IPS DF 6.9 (cell line): ENCODE results near the gene RASA2.

Experiments
- DNase-seq: peaks from one replicate; pipeline ENCODE4 v3.0.0-alpha.2; 2013; ENCODE audit warnings: low read depth, low spot score
- H3K27ac ChIP-seq: one replicate; pipeline ENCODE4 v1.5.1; 2013; ENCODE audit warnings: low read length, control low read depth
- H3K27me3 ChIP-seq: 2 replicates; pipeline ENCODE4 v1.6.1; 2013; ENCODE audit warnings: mild to moderate bottlenecking, low read length; ENCODE audit not compliant: control insufficient read depth, insufficient read depth
- H3K36me3 ChIP-seq: 2 replicates; pipeline ENCODE4 v1.6.1; 2013; ENCODE audit warnings: low read length; ENCODE audit not compliant: control insufficient read depth, insufficient read depth
- H3K4me1 ChIP-seq: 2 replicates; pipeline ENCODE4 v1.6.1; 2013; ENCODE audit warnings: low read length; ENCODE audit not compliant: control insufficient read depth, insufficient read depth
- H3K4me3 ChIP-seq: 2 replicates; pipeline ENCODE4 v1.5.1; 2013; ENCODE audit warnings: mild to moderate bottlenecking, low read length
- H3K9me3 ChIP-seq: 2 replicates; pipeline ENCODE4 v1.6.1; 2013; ENCODE audit warnings: low read length, inconsistent platforms; ENCODE audit not compliant: control insufficient read depth, insufficient read depth
- WGBS: extraction: QIAGEN DNeasy Blood & Tissue Kit; methylation state at CpG from one replicate; pipeline ENCODE4 v1.1.7; 2013; ENCODE audit warnings: mixed read lengths, missing lambda C conversion rate; ENCODE audit not compliant: insufficient read length, insufficient coverage; 5-methylcytosine and 5-hydroxymethylcytosine counted together

Gene RASA2

GRCh38 chr3:141656771-141657170 lies 169.9 kb downstream of the RASA2 start:
- no peaks in the 10 kb centered on the region; the same call in 1 of the 2 replicates for H3K9me3 ChIP-seq
- DNase-seq: no peak
- H3K36me3 ChIP-seq: no peaks in the 10 kb centered on the region
- H3K4me3 ChIP-seq: no peak overlapping the region
- peaks cover 3% of the 10 kb centered on the region; the same call in 1 of the 2 replicates for H3K27me3 ChIP-seq
- no peak overlapping the region for H3K27ac ChIP-seq
- H3K4me1 ChIP-seq: no peaks in the 10 kb centered on the region
- no CpG with 5 or more reads among the region's 4 CpGs for WGBS

GRCh38 chr3:141657516-141657915 lies 170.7 kb downstream of the RASA2 start:
- Histone ChIP-seq H3K9me3 (no peaks in the 10 kb centered on the region; the same call in 1 of the 2 replicates), H3K4me3 (no peak overlapping the region), H3K36me3 (no peaks in the 10 kb centered on the region), H3K27ac (no peak overlapping the region), H3K4me1 (no peaks in the 10 kb centered on the region), H3K27me3 (peaks cover 3% of the 10 kb centered on the region; the same call in 1 of the 2 replicates)
- DNase-seq: no peak

GRCh38 chr3:141659821-141660613 lies 173.2 kb downstream of the RASA2 start:
- Histone ChIP-seq H3K4me3 (peak overlapping the region; percentile 24; the same call in 1 of the 2 replicates), H3K27ac (no peak overlapping the region), H3K36me3 (no peaks in the 10 kb centered on the region), H3K9me3 (no peaks in the 10 kb centered on the region; the same call in 1 of the 2 replicates), H3K27me3 (peaks cover 3% of the 10 kb centered on the region; the same call in 1 of the 2 replicates), H3K4me1 (no peaks in the 10 kb centered on the region)
- no peak for DNase-seq
- WGBS: no CpG with 5 or more reads among the region's 64 CpGs

GRCh38 chr3:141660614-141660947 lies 173.8 kb downstream of the RASA2 start:
- Histone ChIP-seq H3K4me1 (no peaks in the 10 kb centered on the region), H3K36me3 (no peaks in the 10 kb centered on the region), H3K9me3 (no peaks in the 10 kb centered on the region; the same call in 1 of the 2 replicates), H3K4me3 (peak overlapping the region; percentile 24; the same call in 1 of the 2 replicates), H3K27me3 (peaks cover 3% of the 10 kb centered on the region; the same call in 1 of the 2 replicates), H3K27ac (no peak overlapping the region)
- WGBS: no CpG with 5 or more reads among the region's 9 CpGs
- no peak for DNase-seq

- Histone ChIP-seq H3K36me3 (no peaks in the 10 kb centered on the region), H3K27ac (no peak overlapping the region), H3K9me3 (no peaks in the 10 kb centered on the region; the same call in 1 of the 2 replicates), H3K4me1 (no peaks in the 10 kb centered on the region), H3K27me3 (peaks cover 3% of the 10 kb centered on the region; the same call in 1 of the 2 replicates), H3K4me3 (no peak overlapping the region)
- no CpG with 5 or more reads among the region's 11 CpGs for WGBS
- DNase-seq: no peak
Observed at GRCh38 chr3:141661229-141662196, 174.7 kb downstream of the RASA2 start.

GRCh38 chr3:141663993-141664392 lies 177.2 kb downstream of the RASA2 start:
- Histone ChIP-seq H3K4me1 (no peaks in the 10 kb centered on the region), H3K9me3 (no peaks in the 10 kb centered on the region; the same call in 1 of the 2 replicates), H3K36me3 (no peaks in the 10 kb centered on the region), H3K27ac (no peak overlapping the region), H3K27me3 (peaks cover 2% of the 10 kb centered on the region; the same call in 1 of the 2 replicates), H3K4me3 (no peak overlapping the region)
- DNase-seq: no peak
- WGBS: no CpG with 5 or more reads among the region's 8 CpGs
